GM19035 (cell line): ENCODE data around the gene PPP2R3A.
"Not testable (repeated sequence)": the region's sequence is repeated elsewhere in the genome, so short reads cannot be mapped to it uniquely, and the experiment has no call there.

Experiments used
- ATAC-seq: cut with Tn5 transposase; IDR thresholded peaks from one replicate; pipeline ENCODE4 v1.9.1; 2021; ENCODE audit not compliant: unreplicated experiment

Gene PPP2R3A

DNA sequence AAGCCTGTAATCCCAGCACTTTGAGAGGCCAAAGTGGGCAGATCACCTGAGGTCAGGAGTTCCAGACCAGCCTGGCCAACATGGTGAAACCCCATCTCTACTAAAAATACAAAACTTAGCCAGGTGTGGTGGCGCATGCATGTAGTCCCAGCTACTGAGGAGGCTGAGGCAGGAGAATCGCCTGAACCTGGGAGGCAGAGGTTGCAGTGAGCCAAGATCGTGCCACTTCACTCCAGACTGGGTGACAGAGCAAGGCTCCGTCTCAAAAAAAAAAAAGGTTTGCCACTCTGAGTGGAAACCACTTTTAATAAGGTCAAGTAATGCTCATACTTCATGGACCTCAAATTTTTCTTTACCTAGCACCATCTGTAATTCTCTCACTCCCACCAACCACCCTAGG, 178.9 kb downstream of the PPP2R3A start:
- ATAC-seq, result not testable (repeated sequence)

GRCh38 chr3:136146981-136147729, 181.6 kb downstream of the PPP2R3A start:
- ATAC-seq, result no peak

DNA sequence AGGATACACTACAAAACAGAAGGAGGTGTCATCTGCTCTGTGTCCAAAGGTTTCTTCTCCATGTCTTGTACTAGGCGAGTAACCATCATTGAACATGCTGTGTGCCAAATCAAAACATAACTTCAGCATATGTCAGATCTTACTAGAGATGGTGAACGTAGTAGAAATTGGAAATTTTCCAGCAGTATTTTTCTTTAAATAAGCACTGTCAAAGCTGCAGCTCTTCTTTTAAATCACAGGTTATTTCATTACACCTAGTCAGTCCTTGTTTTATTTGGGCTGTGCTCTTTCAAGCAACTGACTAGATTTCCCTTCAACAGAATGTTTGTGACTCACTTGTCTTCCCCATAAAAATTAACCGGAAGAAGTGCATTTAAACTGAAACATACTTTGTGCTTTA, 184.1 kb downstream of the PPP2R3A start:
- ATAC-seq, result no peak

- no peak for ATAC-seq
Measured at GRCh38 chr3:136151219-136151618, 185.7 kb downstream of the PPP2R3A start.

GRCh38 chr3:136152176-136152843, 186.8 kb downstream of the PPP2R3A start:
- no peak for ATAC-seq

DNA sequence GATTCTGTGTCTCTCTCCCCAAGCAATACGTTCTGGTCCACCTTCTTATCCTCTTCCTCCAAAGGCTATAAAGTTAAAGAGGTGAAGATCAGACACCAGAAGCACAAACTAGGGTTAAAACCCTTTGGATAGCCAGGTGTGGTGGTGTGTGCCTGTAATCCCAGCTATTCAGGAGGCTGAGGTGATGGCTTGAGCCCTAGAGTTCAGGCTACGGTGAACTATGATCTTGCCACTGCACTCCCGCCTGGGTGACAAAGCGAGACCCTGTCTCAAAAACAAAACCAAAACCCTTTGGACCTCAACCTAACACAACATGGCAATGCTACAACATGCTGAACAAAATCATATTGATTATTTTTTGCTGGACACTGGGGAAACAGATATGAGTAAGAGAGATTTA, 187.4 kb downstream of the PPP2R3A start:
- ATAC-seq, result no peak

- no peak for ATAC-seq
Measured at GRCh38 chr3:136161516-136161915, 196.0 kb downstream of the PPP2R3A start.

DNA sequence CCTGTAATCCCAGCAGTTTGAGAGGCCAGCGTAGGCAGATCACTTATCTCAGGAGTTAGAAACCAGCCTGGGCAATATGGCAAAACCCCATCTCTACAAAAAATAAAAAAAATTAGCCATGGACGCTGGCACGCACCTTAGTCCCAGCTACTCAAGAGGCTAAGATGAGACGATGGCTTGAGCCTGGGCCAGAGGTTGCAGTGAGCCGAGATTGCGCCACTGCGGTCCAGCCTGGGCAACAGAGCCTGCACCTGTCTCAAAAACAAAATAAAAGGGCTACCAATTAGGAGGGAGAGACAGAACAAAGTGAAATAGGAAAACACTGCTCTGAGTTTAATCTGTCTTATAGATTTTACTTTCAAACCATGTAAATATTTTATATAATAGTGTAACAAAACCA, 196.8 kb downstream of the PPP2R3A start:
- ATAC-seq, result no peak

- ATAC-seq, result not testable (repeated sequence)
Measured at GRCh38 chr3:136163607-136164006, 198.1 kb downstream of the PPP2R3A start.

DNA sequence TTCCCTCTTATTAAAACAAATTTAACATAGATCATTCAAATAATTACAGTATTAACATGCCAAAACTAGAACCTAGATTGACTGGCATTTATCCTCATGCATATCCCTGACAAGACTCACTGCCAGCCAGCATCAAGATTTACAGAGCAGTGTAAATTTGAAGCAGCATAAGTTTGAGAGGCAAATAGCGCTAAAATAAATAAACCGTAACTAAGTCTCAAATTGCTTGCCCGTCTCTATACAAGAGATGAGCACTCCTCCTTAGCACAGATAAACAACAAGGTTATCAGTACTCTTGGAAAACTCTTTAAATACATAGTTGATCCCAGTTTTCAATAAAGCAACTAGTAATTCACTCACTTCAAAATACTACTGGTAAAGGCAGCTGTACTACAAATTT, 201.0 kb downstream of the PPP2R3A start:
- ATAC-seq, result no peak

GRCh38 chr3:136168236-136168635, 202.7 kb downstream of the PPP2R3A start:
- ATAC-seq, result not testable (repeated sequence)

DNA sequence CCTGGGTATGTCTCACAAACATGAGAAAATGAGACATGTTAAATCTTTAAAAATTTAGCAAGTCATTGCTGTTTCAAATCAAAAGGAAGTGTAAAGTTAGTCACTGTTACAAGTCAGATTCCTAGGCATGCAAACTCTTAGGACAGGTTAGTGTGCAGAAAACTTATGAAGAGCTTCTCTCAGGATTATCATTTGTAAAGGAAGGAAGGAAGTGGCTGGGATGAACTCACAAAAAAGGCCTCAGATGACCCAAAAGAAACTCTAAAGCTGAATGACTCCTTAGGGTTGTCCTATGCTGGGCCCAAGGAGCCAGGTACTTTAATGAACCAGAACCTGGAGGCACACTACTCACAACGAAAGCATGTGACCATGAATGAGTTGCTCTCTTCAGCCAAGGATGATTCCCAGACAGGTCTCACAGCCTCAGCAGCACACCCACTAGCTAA, 205.6 kb downstream of the PPP2R3A start:
- ATAC-seq, result no peak

GRCh38 chr3:136173939-136174490, 208.5 kb downstream of the PPP2R3A start:
- no peak for ATAC-seq

GRCh38 chr3:136177876-136178275, 212.3 kb downstream of the PPP2R3A start:
- no peak for ATAC-seq

DNA sequence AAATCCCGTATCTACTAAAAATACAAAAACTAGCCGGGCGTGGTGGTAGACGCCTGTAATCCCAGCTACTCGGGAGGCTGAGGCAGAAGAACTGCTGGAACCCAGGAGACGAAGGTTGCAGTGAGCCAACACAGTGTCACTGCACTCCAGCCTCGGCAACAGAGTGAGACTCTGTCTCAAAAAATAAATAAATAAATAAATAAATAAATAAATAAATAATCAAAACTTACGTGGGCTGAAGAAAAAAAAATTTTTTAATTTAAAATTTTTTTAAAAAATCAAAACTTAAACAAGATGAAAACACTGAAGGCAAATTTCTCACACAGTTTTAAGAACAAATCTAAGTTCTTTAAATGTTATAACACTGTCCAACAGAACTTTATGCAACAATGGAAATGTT, 216.2 kb downstream of the PPP2R3A start:
- ATAC-seq, result no peak

- no peak for ATAC-seq
Measured at GRCh38 chr3:136184703-136185102, 219.2 kb downstream of the PPP2R3A start.

GRCh38 chr3:136186344-136186743, 220.8 kb downstream of the PPP2R3A start:
- no peak for ATAC-seq

- no peak for ATAC-seq
Measured at GRCh38 chr3:136186846-136187245, 221.3 kb downstream of the PPP2R3A start.

GRCh38 chr3:136187868-136188267, 222.3 kb downstream of the PPP2R3A start:
- no peak for ATAC-seq

- no peak for ATAC-seq
Measured at GRCh38 chr3:136189043-136189442, 223.5 kb downstream of the PPP2R3A start.

GRCh38 chr3:136189859-136190617, 224.5 kb downstream of the PPP2R3A start:
- ATAC-seq, result no peak
